Parathyroid adenoma (tissue), 2 donors: Measurements from ENCODE around the gene METTL1.

ENCODE experiments used
- H2AFZ ChIP-seq: fragments of 300-600 bp; sonication (generic); one replicate; pipeline ENCODE4 v1.7.0; 2017; ENCODE audit warnings: antibody characterized with exemption, mild to moderate bottlenecking
- H3K27ac ChIP-seq: fragments of 300-600 bp; sonication (generic); one replicate; pipeline ENCODE4 v1.7.0; 2017
- H3K27me3 ChIP-seq: fragments of 300-600 bp; sonication (generic); one replicate; pipeline ENCODE4 v1.7.0; 2017; ENCODE audit warnings: low read length; ENCODE audit not compliant: control insufficient read depth, insufficient read depth
- H3K36me3 ChIP-seq: fragments of 300-600 bp; sonication (generic); one replicate; pipeline ENCODE4 v1.7.0; 2017; ENCODE audit warnings: low read length; ENCODE audit not compliant: control insufficient read depth, insufficient read depth
- H3K4me1 ChIP-seq: fragments of 300-600 bp; sonication (generic); one replicate; pipeline ENCODE4 v1.7.0; 2017; ENCODE audit warnings: control low read depth
- H3K4me2 ChIP-seq: fragments of 300-600 bp; sonication (generic); one replicate; pipeline ENCODE4 v1.7.0; 2017; ENCODE audit warnings: low read length
- H3K4me3 ChIP-seq: fragments of 300-600 bp; sonication (generic); one replicate; pipeline ENCODE4 v1.7.0; 2017; ENCODE audit warnings: low read depth, low read length
- H3K79me2 ChIP-seq: fragments of 300-600 bp; sonication (generic); one replicate; pipeline ENCODE4 v1.7.0; 2017; ENCODE audit warnings: control low read depth
- H3K9ac ChIP-seq: fragments of 300-600 bp; sonication (generic); one replicate; pipeline ENCODE4 v1.7.0; 2017; ENCODE audit warnings: mild to moderate bottlenecking
- H3K9me3 ChIP-seq: fragments of 300-600 bp; sonication (generic); one replicate; pipeline ENCODE4 v1.7.0; 2017; ENCODE audit warnings: low read length; ENCODE audit not compliant: control insufficient read depth
- TF ChIP-seq, protein P1 (sequence below): fragments of 300-600 bp; sonication (generic); IDR thresholded peaks from one replicate; pipeline ENCODE4 v1.7.0; 2017; ENCODE audit warnings: antibody characterized with exemption, mild to moderate bottlenecking
- donor health status: primary hyperparathyroidism.

Gene METTL1

GRCh38 chr12:57733928-57734327 lies 38.0 kb downstream of the METTL1 start:
- TF ChIP-seq, protein P1, sequence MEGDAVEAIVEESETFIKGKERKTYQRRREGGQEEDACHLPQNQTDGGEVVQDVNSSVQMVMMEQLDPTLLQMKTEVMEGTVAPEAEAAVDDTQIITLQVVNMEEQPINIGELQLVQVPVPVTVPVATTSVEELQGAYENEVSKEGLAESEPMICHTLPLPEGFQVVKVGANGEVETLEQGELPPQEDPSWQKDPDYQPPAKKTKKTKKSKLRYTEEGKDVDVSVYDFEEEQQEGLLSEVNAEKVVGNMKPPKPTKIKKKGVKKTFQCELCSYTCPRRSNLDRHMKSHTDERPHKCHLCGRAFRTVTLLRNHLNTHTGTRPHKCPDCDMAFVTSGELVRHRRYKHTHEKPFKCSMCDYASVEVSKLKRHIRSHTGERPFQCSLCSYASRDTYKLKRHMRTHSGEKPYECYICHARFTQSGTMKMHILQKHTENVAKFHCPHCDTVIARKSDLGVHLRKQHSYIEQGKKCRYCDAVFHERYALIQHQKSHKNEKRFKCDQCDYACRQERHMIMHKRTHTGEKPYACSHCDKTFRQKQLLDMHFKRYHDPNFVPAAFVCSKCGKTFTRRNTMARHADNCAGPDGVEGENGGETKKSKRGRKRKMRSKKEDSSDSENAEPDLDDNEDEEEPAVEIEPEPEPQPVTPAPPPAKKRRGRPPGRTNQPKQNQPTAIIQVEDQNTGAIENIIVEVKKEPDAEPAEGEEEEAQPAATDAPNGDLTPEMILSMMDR, result no peak
- no peaks in the 10 kb centered on the region for H3K79me2 ChIP-seq
- H3K9me3 ChIP-seq, result no peaks in the 10 kb centered on the region
- no peak overlapping the region for H3K9ac ChIP-seq
- H3K36me3 ChIP-seq, result no peaks in the 10 kb centered on the region
- H3K27ac ChIP-seq, result no peak overlapping the region
- H3K27me3 ChIP-seq, result no peaks in the 10 kb centered on the region
- peaks cover 14% of the 10 kb centered on the region for H3K4me1 ChIP-seq
- H3K4me3 ChIP-seq, result no peak overlapping the region
- no peak overlapping the region for H3K4me2 ChIP-seq
- no peak overlapping the region for H2AFZ ChIP-seq

GRCh38 chr12:57732726-57733593 lies 38.9 kb downstream of the METTL1 start:
- no peak overlapping the region for H2AFZ ChIP-seq
- H3K4me3 ChIP-seq, result no peak overlapping the region
- H3K4me2 ChIP-seq, result no peak overlapping the region
- no peak overlapping the region for H3K9ac ChIP-seq
- no peak overlapping the region for H3K27ac ChIP-seq
- no peaks in the 10 kb centered on the region for H3K36me3 ChIP-seq
- H3K27me3 ChIP-seq, result no peaks in the 10 kb centered on the region
- no peaks in the 10 kb centered on the region for H3K9me3 ChIP-seq
- TF ChIP-seq, protein P1, result no peak
- peaks cover 19% of the 10 kb centered on the region for H3K4me1 ChIP-seq
- H3K79me2 ChIP-seq, result no peaks in the 10 kb centered on the region

GRCh38 chr12:57732270-57732669 lies 39.6 kb downstream of the METTL1 start:
- Histone ChIP-seq H3K27me3 (no peaks in the 10 kb centered on the region), H3K36me3 (no peaks in the 10 kb centered on the region), H2AFZ (no peak overlapping the region), H3K9ac (no peak overlapping the region), H3K79me2 (no peaks in the 10 kb centered on the region), H3K4me1 (peaks cover 18% of the 10 kb centered on the region), H3K4me2 (no peak overlapping the region), H3K27ac (no peak overlapping the region), H3K4me3 (no peak overlapping the region), H3K9me3 (no peaks in the 10 kb centered on the region)
- TF ChIP-seq, protein P1, result no peak

GRCh38 chr12:57731411-57732080 lies 40.4 kb downstream of the METTL1 start:
- no peaks in the 10 kb centered on the region for H3K9me3 ChIP-seq
- no peak overlapping the region for H3K4me2 ChIP-seq
- H3K4me3 ChIP-seq, result no peak overlapping the region
- H3K27ac ChIP-seq, result no peak overlapping the region
- no peaks in the 10 kb centered on the region for H3K27me3 ChIP-seq
- H2AFZ ChIP-seq, result no peak overlapping the region
- no peak overlapping the region for H3K9ac ChIP-seq
- no peaks in the 10 kb centered on the region for H3K36me3 ChIP-seq
- peaks cover 16% of the 10 kb centered on the region for H3K4me1 ChIP-seq
- no peaks in the 10 kb centered on the region for H3K79me2 ChIP-seq
- TF ChIP-seq, protein P1, result no peak
